Uterus (tissue), 4 donors: ENCODE data around the gene STRN3. TPM values are rescaled to one million over a fixed set of nuclear protein-coding genes. Genes with fewer than 3 reads are reported as not detected.
"Not testable (repeated sequence)": the region's sequence is repeated elsewhere in the genome, so short reads cannot be mapped to it uniquely, and the experiment has no call there.

ENCODE experiments used
- DNase-seq, 2 donors: peaks; one replicate each; pipeline ENCODE4 v3.0.0-alpha.2; 2019 to 2020
- H3K27ac ChIP-seq, 2 donors: fragments of 200-600 bp; sonication (generic); 1 replicate in 1 of 2; 2 replicates in 1 of 2; pipeline ENCODE4 v1.5.1; 2016 to 2018
- H3K27me3 ChIP-seq, 2 donors: fragments of 200-600 bp; sonication (generic); one replicate each; pipeline ENCODE4 v1.5.1; 2018 to 2019; ENCODE audit warnings: control low read depth in 1 of 2
- H3K36me3 ChIP-seq, 2 donors: fragments of 200-600 bp; sonication (generic); one replicate each; pipeline ENCODE4 v1.5.1; 2019; ENCODE audit warnings: control low read depth in 1 of 2
- H3K4me1 ChIP-seq, 2 donors: fragments of 200-600 bp; sonication (generic); one replicate each; pipeline ENCODE4 v1.5.1; 2018 to 2019; ENCODE audit warnings: control low read depth in 1 of 2
- H3K4me3 ChIP-seq, 2 donors: fragments of 200-600 bp; sonication (generic); 1 replicate in 1 of 2; 2 replicates in 1 of 2; pipeline ENCODE4 v1.5.1; 2018 to 2019; ENCODE audit warnings: mild to moderate bottlenecking in 1 of 2
- H3K9me3 ChIP-seq, 2 donors: fragments of 200-600 bp; sonication (generic); one replicate each; pipeline ENCODE4 v1.5.1; 2019; ENCODE audit warnings: control low read depth in 1 of 2
- CTCF ChIP-seq, 4 experiments: fragments of 200-600 bp in 2 of 4; fragments of 450-650 bp in 2 of 4; sonication (generic) in 2 of 4; IDR thresholded peaks; one replicate each; pipeline ENCODE4 v1.5.1; 2016 to 2019; ENCODE audit warnings: antibody characterized with exemption in 4 of 4, mild to moderate bottlenecking in 2 of 4, moderate library complexity in 1 of 4
- POLR2A ChIP-seq, 2 donors: fragments of 450-650 bp; IDR thresholded peaks; one replicate each; pipeline ENCODE4 v1.6.1; 2016; ENCODE audit warnings: antibody characterized with exemption in 2 of 2, mild to moderate bottlenecking in 1 of 2, moderate library complexity in 1 of 2
- intact Hi-C: fragments of 100-400 bp; cut with DNase I; formaldehyde crosslinking; loops from one replicate; pipeline ENCODE4 v1.15.1; 2023; ENCODE audit warnings: low total_unique reads
- total RNA-seq, 4 donors: library from RNA; depleted of rRNA in 3 of 4; stranded (reverse); fragments of >200 nt in 3 of 4; gene quantifications; one replicate each; pipeline versions ENCODE4 v1.1.0 to v1.2.4, GENCODE V29; 2014 to 2023
- donor health status: DM: yes; HTN: yes; CAD: no.

STRN3 gene
- total RNA-seq, 4 donors from 2014 or later: 25.9 to 82.0 (median 65.0) TPM

GRCh38 chr14:31045501-31046080, 19.4 kb upstream of the STRN3 start:
- no peaks in the 10 kb centered on the region for H3K27me3 ChIP-seq
- no peak overlapping the region for H3K27ac ChIP-seq
- DNase-seq: no peak
- H3K4me3 ChIP-seq: no peak overlapping the region
- H3K9me3 ChIP-seq: no peaks in the 10 kb centered on the region
- intact Hi-C loops: no loop called here
- TF ChIP-seq POLR2A (IDR thresholded peaks at IDR 0.05) (no peak), CTCF (IDR thresholded peaks at IDR 0.05) (no peak)
- H3K36me3 ChIP-seq: no peaks in the 10 kb centered on the region
- no peaks in the 10 kb centered on the region for H3K4me1 ChIP-seq

- TF ChIP-seq POLR2A (IDR thresholded peaks at IDR 0.05) (no peak), CTCF (IDR thresholded peaks at IDR 0.05) (no peak)
- Histone ChIP-seq H3K4me3 (no peak overlapping the region), H3K27me3 (no peaks in the 10 kb centered on the region), H3K36me3 (no peaks in the 10 kb centered on the region), H3K4me1 (no peaks in the 10 kb centered on the region), H3K9me3 (no peaks in the 10 kb centered on the region), H3K27ac (peak overlapping the region in 1 of 2 donors; percentile 62)
- intact Hi-C loops: no loop called here
- no peak for DNase-seq
Measured at GRCh38 chr14:31043379-31043778, 17.2 kb upstream of the STRN3 start.

GRCh38 chr14:31042893-31043292, 16.7 kb upstream of the STRN3 start:
- H3K4me3 ChIP-seq, H3K4me1 ChIP-seq, H3K27me3 ChIP-seq, H3K9me3 ChIP-seq, intact Hi-C loops, H3K36me3 ChIP-seq: not testable (repeated sequence)
- H3K27ac ChIP-seq: peak overlapping the region in 1 of 2 donors; percentile 62
- DNase-seq: peak in 1 of 2 donors; percentile 9

- no peak for DNase-seq
- Histone ChIP-seq H3K9me3 (no peaks in the 10 kb centered on the region), H3K4me3 (no peak overlapping the region), H3K27ac (no peak overlapping the region), H3K36me3 (no peaks in the 10 kb centered on the region), H3K27me3 (no peaks in the 10 kb centered on the region), H3K4me1 (no peaks in the 10 kb centered on the region)
- TF ChIP-seq POLR2A (IDR thresholded peaks at IDR 0.05) (no peak), CTCF (IDR thresholded peaks at IDR 0.05) (no peak)
- intact Hi-C loops: no loop called here
Measured at GRCh38 chr14:31042300-31042699, 16.1 kb upstream of the STRN3 start.

GRCh38 chr14:31038521-31039166, 12.5 kb upstream of the STRN3 start:
- Histone ChIP-seq H3K9me3 (no peaks in the 10 kb centered on the region), H3K27me3 (no peaks in the 10 kb centered on the region), H3K27ac (peak overlapping the region; percentile 44 to 46), H3K36me3 (no peaks in the 10 kb centered on the region), H3K4me3 (no peak overlapping the region), H3K4me1 (no peaks in the 10 kb centered on the region)
- DNase-seq: no peak
- no peak for TF ChIP-seq POLR2A (IDR thresholded peaks at IDR 0.05)
- TF ChIP-seq CTCF (IDR thresholded peaks at IDR 0.05): no peak
- intact Hi-C loops: no loop called here
